ENCODE data around the gene DHRS12.

DHRS12 gene

DNA sequence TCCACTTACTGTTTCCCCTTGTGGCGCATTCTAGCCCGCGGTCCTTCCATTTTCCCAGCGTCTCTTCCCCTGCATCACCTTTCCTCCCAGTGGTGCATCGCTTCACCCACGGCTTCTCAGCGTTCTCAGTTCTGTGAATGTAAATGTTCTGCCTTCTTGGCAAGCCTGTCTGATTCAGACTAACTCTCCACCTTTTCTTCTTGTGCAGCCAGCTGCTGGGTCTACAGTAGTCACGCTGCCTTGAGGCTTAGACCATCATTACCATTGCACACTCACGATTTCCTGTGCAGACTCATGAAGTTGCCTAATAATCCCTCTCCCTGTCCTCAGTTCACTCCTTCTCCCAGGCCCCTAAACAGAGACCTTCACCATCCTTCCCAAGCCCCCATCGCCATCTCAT is 75.0 kb downstream of the DHRS12 start:
- H3K9ac ChIP-seq (ENCODE audit: low read length), result no peak overlapping the region
- H3K27ac ChIP-seq (ENCODE audit: low read depth, low read length), result no peak overlapping the region

GRCh38 chr13:51728275-51728673 is 75.7 kb downstream of the DHRS12 start:
- Histone ChIP-seq H3K27ac (ENCODE audit: low read depth, low read length) (no peak overlapping the region), H3K4me1 (ENCODE audit: insufficient read depth, low read length) (peaks cover 24% of the 10 kb centered on the region), H3K9ac (ENCODE audit: low read length) (no peak overlapping the region), H3K9me3 (ENCODE audit: low read length) (no peaks in the 10 kb centered on the region), H3K36me3 (ENCODE audit: insufficient read depth, low read length) (no peaks in the 10 kb centered on the region), H3K27me3 (ENCODE audit: control insufficient read depth in 1 of 2, insufficient read depth in 2 of 2, low read length in 2 of 2) (no peaks in the 10 kb centered on the region), H3K4me3 (ENCODE audit: low read depth in 1 of 2, low read length in 2 of 2) (no peak overlapping the region)

More for the DNA sequence above, 75.0 kb downstream of the DHRS12 start:
- H3K27me3 ChIP-seq (ENCODE audit: control insufficient read depth in 1 of 2, insufficient read depth in 2 of 2, low read length in 2 of 2), result no peaks in the 10 kb centered on the region
- H3K36me3 ChIP-seq (ENCODE audit: insufficient read depth, low read length), result no peaks in the 10 kb centered on the region
- peaks cover 24% of the 10 kb centered on the region for H3K4me1 ChIP-seq (ENCODE audit: insufficient read depth, low read length)
- no peak overlapping the region for H3K4me3 ChIP-seq (ENCODE audit: low read depth in 1 of 2, low read length in 2 of 2)
- no peaks in the 10 kb centered on the region for H3K9me3 ChIP-seq (ENCODE audit: low read length)

GRCh38 chr13:51727634-51728274 is 76.2 kb downstream of the DHRS12 start:
- no peak overlapping the region for H3K27ac ChIP-seq (ENCODE audit: low read depth, low read length)
- no peaks in the 10 kb centered on the region for H3K36me3 ChIP-seq (ENCODE audit: insufficient read depth, low read length)
- no peaks in the 10 kb centered on the region for H3K9me3 ChIP-seq (ENCODE audit: low read length)
- no peak overlapping the region for H3K9ac ChIP-seq (ENCODE audit: low read length)
- H3K4me1 ChIP-seq (ENCODE audit: insufficient read depth, low read length), result peaks cover 24% of the 10 kb centered on the region
- no peaks in the 10 kb centered on the region for H3K27me3 ChIP-seq (ENCODE audit: control insufficient read depth in 1 of 2, insufficient read depth in 2 of 2, low read length in 2 of 2)
- H3K4me3 ChIP-seq (ENCODE audit: low read depth in 1 of 2, low read length in 2 of 2), result no peak overlapping the region

- Histone ChIP-seq H3K27ac (ENCODE audit: low read depth, low read length) (no peak overlapping the region), H3K27me3 (ENCODE audit: control insufficient read depth in 1 of 2, insufficient read depth in 2 of 2, low read length in 2 of 2) (no peaks in the 10 kb centered on the region)
Observed at GRCh38 chr13:51726446-51727193, 77.3 kb downstream of the DHRS12 start.

GRCh38 chr13:51724721-51725120 is 79.2 kb downstream of the DHRS12 start:
- no peak overlapping the region for H3K9ac ChIP-seq (ENCODE audit: low read length)
- peaks cover 25% of the 10 kb centered on the region for H3K4me1 ChIP-seq (ENCODE audit: insufficient read depth, low read length)
- H3K27me3 ChIP-seq (ENCODE audit: control insufficient read depth in 1 of 2, insufficient read depth in 2 of 2, low read length in 2 of 2), result no peaks in the 10 kb centered on the region
- no peaks in the 10 kb centered on the region for H3K36me3 ChIP-seq (ENCODE audit: insufficient read depth, low read length)
- no peaks in the 10 kb centered on the region for H3K9me3 ChIP-seq (ENCODE audit: low read length)
- H3K4me3 ChIP-seq (ENCODE audit: low read depth in 1 of 2, low read length in 2 of 2), result no peak overlapping the region
- no peak overlapping the region for H3K27ac ChIP-seq (ENCODE audit: low read depth, low read length)

More at GRCh38 chr13:51726446-51727193, 77.3 kb downstream of the DHRS12 start:
- H3K9me3 ChIP-seq (ENCODE audit: low read length), result no peaks in the 10 kb centered on the region
- no peak overlapping the region for H3K4me3 ChIP-seq (ENCODE audit: low read depth in 1 of 2, low read length in 2 of 2)
- no peak overlapping the region for H3K9ac ChIP-seq (ENCODE audit: low read length)
- H3K4me1 ChIP-seq (ENCODE audit: insufficient read depth, low read length), result peaks cover 24% of the 10 kb centered on the region
- no peaks in the 10 kb centered on the region for H3K36me3 ChIP-seq (ENCODE audit: insufficient read depth, low read length)

GRCh38 chr13:51723529-51723928 is 80.4 kb downstream of the DHRS12 start:
- Histone ChIP-seq H3K9ac (ENCODE audit: low read length) (no peak overlapping the region), H3K27me3 (ENCODE audit: control insufficient read depth in 1 of 2, insufficient read depth in 2 of 2, low read length in 2 of 2) (no peaks in the 10 kb centered on the region), H3K9me3 (ENCODE audit: low read length) (no peaks in the 10 kb centered on the region), H3K4me1 (ENCODE audit: insufficient read depth, low read length) (peaks cover 20% of the 10 kb centered on the region), H3K4me3 (ENCODE audit: low read depth in 1 of 2, low read length in 2 of 2) (no peak overlapping the region), H3K36me3 (ENCODE audit: insufficient read depth, low read length) (no peaks in the 10 kb centered on the region), H3K27ac (ENCODE audit: low read depth, low read length) (no peak overlapping the region)

GRCh38 chr13:51721496-51721895 is 82.5 kb downstream of the DHRS12 start:
- Histone ChIP-seq H3K4me3 (ENCODE audit: low read depth in 1 of 2, low read length in 2 of 2) (no peak overlapping the region), H3K36me3 (ENCODE audit: insufficient read depth, low read length) (no peaks in the 10 kb centered on the region), H3K9me3 (ENCODE audit: low read length) (no peaks in the 10 kb centered on the region), H3K27ac (ENCODE audit: low read depth, low read length) (no peak overlapping the region), H3K27me3 (ENCODE audit: control insufficient read depth in 1 of 2, insufficient read depth in 2 of 2, low read length in 2 of 2) (no peaks in the 10 kb centered on the region), H3K9ac (ENCODE audit: low read length) (no peak overlapping the region), H3K4me1 (ENCODE audit: insufficient read depth, low read length) (peaks cover 18% of the 10 kb centered on the region)

GRCh38 chr13:51719394-51719793 is 84.6 kb downstream of the DHRS12 start:
- Histone ChIP-seq H3K9ac (ENCODE audit: low read length) (no peak overlapping the region), H3K4me3 (ENCODE audit: low read depth in 1 of 2, low read length in 2 of 2) (no peak overlapping the region), H3K9me3 (ENCODE audit: low read length) (no peaks in the 10 kb centered on the region), H3K27ac (ENCODE audit: low read depth, low read length) (no peak overlapping the region), H3K27me3 (ENCODE audit: control insufficient read depth in 1 of 2, insufficient read depth in 2 of 2, low read length in 2 of 2) (no peaks in the 10 kb centered on the region), H3K4me1 (ENCODE audit: insufficient read depth, low read length) (peaks cover 15% of the 10 kb centered on the region), H3K36me3 (ENCODE audit: insufficient read depth, low read length) (no peaks in the 10 kb centered on the region)
